Right lobe of liver (tissue), 4 donors: Measurements from ENCODE around the gene NAALADL2.

Experiments
- POLR2A ChIP-seq: fragments of 450-650 bp; IDR thresholded peaks from one replicate; pipeline ENCODE4 v1.6.1; 2017; ENCODE audit warnings: antibody characterized with exemption, mild to moderate bottlenecking
- TF ChIP-seq, protein P1 (sequence below), 4 donors: fragments of 200-600 bp in 3 of 4; fragments of 450-650 bp in 1 of 4; IDR thresholded peaks; one replicate each; pipeline versions ENCODE4 v1.5.1 to v1.8.0; 2016 to 2022; ENCODE audit warnings: antibody characterized with exemption in 4 of 4, mild to moderate bottlenecking in 2 of 4
- donor health status: DM: no; HTN: no; CAD: no.
- donor health status: DM: no; HTN: no; CAD: no.
- donor health status: DM: no; HTN: yes; CAD: no.

DNA sequence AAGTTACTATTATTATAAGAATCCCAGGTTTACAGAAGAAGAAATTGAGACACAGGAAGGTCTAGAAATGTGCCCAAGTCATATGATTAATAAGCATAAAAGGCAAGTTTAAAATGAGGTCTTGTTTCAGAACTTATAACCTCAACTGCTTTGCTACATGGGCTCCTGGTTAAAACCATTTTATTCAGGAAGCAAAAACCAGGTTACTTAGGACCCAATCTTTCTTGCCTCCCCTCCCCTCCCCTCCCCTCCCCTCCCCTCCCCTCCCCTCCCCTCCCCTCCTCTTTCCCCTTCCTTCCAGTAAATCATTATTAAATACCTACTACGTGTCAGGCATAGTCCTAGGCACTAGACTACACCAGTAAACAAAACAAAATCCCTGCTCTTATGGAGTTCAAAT is 93.9 kb downstream of the NAALADL2 start:
- TF ChIP-seq POLR2A: no peak
- TF ChIP-seq, protein P1, sequence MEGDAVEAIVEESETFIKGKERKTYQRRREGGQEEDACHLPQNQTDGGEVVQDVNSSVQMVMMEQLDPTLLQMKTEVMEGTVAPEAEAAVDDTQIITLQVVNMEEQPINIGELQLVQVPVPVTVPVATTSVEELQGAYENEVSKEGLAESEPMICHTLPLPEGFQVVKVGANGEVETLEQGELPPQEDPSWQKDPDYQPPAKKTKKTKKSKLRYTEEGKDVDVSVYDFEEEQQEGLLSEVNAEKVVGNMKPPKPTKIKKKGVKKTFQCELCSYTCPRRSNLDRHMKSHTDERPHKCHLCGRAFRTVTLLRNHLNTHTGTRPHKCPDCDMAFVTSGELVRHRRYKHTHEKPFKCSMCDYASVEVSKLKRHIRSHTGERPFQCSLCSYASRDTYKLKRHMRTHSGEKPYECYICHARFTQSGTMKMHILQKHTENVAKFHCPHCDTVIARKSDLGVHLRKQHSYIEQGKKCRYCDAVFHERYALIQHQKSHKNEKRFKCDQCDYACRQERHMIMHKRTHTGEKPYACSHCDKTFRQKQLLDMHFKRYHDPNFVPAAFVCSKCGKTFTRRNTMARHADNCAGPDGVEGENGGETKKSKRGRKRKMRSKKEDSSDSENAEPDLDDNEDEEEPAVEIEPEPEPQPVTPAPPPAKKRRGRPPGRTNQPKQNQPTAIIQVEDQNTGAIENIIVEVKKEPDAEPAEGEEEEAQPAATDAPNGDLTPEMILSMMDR (IDR thresholded peaks at IDR 0.05): no peak
